Kidney (tissue), 14 donors: ENCODE data around the gene TMEM154. TPM values are rescaled to one million over a fixed set of nuclear protein-coding genes. Genes with fewer than 3 reads are reported as not detected.

Experiments
- DNase-seq, 5 donors: peaks; one replicate each; pipeline ENCODE4 v3.0.0-alpha.2; 2013 to 2020
- FAIRE-seq: peaks from 2 replicates; lab custom pipeline; 2012; peaks lifted over from hg19 to GRCh38; lab: Jason Lieb, UNC
- H3K27ac ChIP-seq, 2 donors: one replicate each; pipeline ENCODE4 v1.7.0; 2013; ENCODE audit warnings: low read depth in 2 of 2, low read length in 2 of 2, inconsistent platforms in 1 of 2
- H3K27me3 ChIP-seq: one replicate; pipeline ENCODE4 v1.7.1; 2013; ENCODE audit warnings: low read length, inconsistent platforms; ENCODE audit not compliant: control insufficient read depth, insufficient read depth
- H3K36me3 ChIP-seq, 3 donors: one replicate each; pipeline versions ENCODE4 v1.7.0 to v1.7.1; 2013; ENCODE audit warnings: low read length in 3 of 3, control low read depth in 1 of 3, inconsistent platforms in 1 of 3; ENCODE audit not compliant: insufficient read depth in 3 of 3, control insufficient read depth in 2 of 3
- H3K4me1 ChIP-seq, 3 donors: one replicate each; pipeline versions ENCODE4 v1.7.0 to v1.7.1; 2013; ENCODE audit warnings: low read length in 3 of 3, inconsistent platforms in 1 of 3, low read depth in 1 of 3; ENCODE audit not compliant: control insufficient read depth in 2 of 3, insufficient read depth in 2 of 3
- H3K4me3 ChIP-seq, 3 donors: one replicate each; pipeline versions ENCODE4 v1.7.0 to v1.8.1; 2013; ENCODE audit warnings: low read length in 3 of 3, control low read depth in 1 of 3, inconsistent platforms in 1 of 3
- H3K9ac ChIP-seq, 3 donors: one replicate each; pipeline versions ENCODE4 v1.7.0 to v1.7.1; 2013; ENCODE audit warnings: low read length in 3 of 3, control low read depth in 1 of 3, inconsistent platforms in 1 of 3
- H3K9me3 ChIP-seq, 3 donors: one replicate each; pipeline versions ENCODE4 v1.7.0 to v1.7.1; 2013; ENCODE audit warnings: low read length in 3 of 3, control low read depth in 1 of 3, inconsistent platforms in 1 of 3; ENCODE audit not compliant: control insufficient read depth in 2 of 3, insufficient read depth in 1 of 3
- intact Hi-C: fragments of 100-400 bp; cut with DNase I; formaldehyde crosslinking; loops from one replicate; pipeline ENCODE4 v1.11.1; 2022
- polyA plus RNA-seq: library from polyadenylated mRNA; stranded (reverse); fragments of 350-450 nt; fragmentation: Illumina TruSeq; extraction: RNeasy Lipid Tissue Mini Kit (QIAGEN cat#74804); gene quantifications from one replicate; pipeline ENCODE4 v1.2.3, GENCODE V29; 2014; ENCODE audit warnings: low read depth, low replicate concordance; ENCODE audit not compliant: insufficient read depth
- total RNA-seq: library from RNA; stranded (reverse); fragmentation: NEBNext Ultra II Directional; extraction: Animal tissue kit (Norgen Biotek cat#: 25700); gene quantifications from one replicate; pipeline ENCODE4 v1.2.1, GENCODE V29; 2021
- TF ChIP-seq, protein P1 (sequence below): IDR thresholded peaks from 3 replicates; pipeline ENCODE4 v1.5.1; 2012; ENCODE audit warnings: mild to moderate bottlenecking, moderate library complexity, borderline replicate concordance; ENCODE audit not compliant: insufficient read depth; ENCODE audit errors: extremely low read depth
- donor health status: control.
- donor health status: control.
- donor health status: control.
- donor health status: control.
- donor health status: control.
- donor health status: DM: yes; HTN: yes; CAD: no.
- donor health status: Normal renal cell carcinoma (clear cell type).

TMEM154 gene
- total and polyA plus RNA-seq, 2 donors from 2014 or later = 0.09 to 11.0 TPM

DNA sequence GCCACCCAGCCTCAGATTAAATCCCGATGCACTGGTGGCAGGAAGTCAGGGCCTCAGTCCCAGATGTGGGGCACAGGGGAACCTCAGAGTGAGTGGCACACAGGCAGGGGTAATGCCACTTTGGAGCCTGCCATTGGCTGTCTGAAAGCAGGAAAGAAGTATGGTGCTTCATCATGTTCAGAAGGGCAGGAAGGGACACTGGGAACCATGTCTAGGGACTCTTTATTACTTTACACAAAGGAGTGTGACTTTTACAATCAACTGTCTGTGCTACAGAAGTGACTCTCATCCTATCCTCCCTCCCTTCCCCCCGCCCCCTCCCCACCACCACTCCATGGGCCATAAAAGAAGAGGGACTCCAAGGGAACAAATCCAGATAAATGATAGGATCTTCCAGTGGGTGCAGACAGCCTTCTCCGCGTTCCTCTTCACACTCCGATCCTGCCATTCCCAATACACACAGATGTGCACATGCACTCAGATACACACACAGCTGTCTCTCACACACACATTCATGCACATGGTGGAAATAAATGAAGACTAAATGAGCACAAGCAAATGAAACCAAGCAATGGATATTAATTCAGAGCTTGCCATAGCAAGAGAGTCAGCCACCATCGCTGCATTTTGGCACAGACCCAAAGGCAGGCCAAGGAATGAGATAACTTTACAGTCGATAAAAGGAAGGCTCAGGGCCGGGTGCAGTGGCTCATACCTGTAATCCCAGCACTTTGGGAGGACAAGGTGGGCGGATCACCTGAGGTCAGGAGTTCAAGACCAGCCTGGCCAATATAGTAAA is 2.5 kb upstream of the TMEM154 start:
- DNase-seq (no peak), FAIRE-seq (no peak)
- Histone ChIP-seq H3K36me3 (no peaks in the 10 kb centered on the region), H3K27ac (no peak overlapping the region), H3K4me1 (peaks cover 0 to 2% (median 0%) of the 10 kb centered on the region in 3 donors), H3K9ac (no peak overlapping the region), H3K9me3 (no peaks in the 10 kb centered on the region), H3K27me3 (peaks cover 10% of the 10 kb centered on the region), H3K4me3 (no peak overlapping the region)
- TF ChIP-seq, protein P1, sequence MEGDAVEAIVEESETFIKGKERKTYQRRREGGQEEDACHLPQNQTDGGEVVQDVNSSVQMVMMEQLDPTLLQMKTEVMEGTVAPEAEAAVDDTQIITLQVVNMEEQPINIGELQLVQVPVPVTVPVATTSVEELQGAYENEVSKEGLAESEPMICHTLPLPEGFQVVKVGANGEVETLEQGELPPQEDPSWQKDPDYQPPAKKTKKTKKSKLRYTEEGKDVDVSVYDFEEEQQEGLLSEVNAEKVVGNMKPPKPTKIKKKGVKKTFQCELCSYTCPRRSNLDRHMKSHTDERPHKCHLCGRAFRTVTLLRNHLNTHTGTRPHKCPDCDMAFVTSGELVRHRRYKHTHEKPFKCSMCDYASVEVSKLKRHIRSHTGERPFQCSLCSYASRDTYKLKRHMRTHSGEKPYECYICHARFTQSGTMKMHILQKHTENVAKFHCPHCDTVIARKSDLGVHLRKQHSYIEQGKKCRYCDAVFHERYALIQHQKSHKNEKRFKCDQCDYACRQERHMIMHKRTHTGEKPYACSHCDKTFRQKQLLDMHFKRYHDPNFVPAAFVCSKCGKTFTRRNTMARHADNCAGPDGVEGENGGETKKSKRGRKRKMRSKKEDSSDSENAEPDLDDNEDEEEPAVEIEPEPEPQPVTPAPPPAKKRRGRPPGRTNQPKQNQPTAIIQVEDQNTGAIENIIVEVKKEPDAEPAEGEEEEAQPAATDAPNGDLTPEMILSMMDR = no peak
- intact Hi-C loops = no loop called here

DNA sequence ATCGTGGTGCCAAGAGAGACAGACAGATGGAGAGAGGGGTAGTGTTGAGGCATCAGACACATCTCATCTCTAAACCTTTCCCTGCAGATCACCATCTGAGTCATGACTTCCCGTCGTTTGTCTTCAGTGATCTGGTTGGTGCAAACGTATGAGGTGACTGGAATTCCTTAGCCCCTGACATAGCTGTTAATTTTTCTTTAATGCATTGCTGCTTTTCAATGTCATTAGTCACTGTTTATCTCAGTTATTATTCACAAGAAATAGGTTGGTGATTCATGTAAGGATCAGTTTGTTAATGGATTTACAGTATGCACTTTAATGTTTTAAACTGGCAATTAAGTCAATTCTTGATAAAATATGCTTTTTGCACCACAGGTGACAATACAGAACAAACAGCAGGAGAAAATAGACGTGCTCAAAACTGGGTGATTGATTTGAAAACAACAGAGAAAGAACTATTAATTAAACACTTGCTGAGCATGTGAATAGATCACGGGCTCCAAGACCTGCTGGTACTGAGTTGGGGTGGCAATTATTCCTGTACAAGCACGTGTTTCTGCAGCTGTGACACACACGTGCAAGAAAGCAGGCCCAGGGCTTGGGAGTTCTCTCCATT is 1.3 kb upstream of the TMEM154 start:
- Histone ChIP-seq H3K9me3 (no peaks in the 10 kb centered on the region), H3K27me3 (peaks cover 10% of the 10 kb centered on the region), H3K9ac (no peak overlapping the region), H3K4me3 (no peak overlapping the region), H3K36me3 (no peaks in the 10 kb centered on the region), H3K4me1 (peaks cover 0 to 2% (median 0%) of the 10 kb centered on the region in 3 donors), H3K27ac (no peak overlapping the region)
- FAIRE-seq (no peak), DNase-seq (no peak)
- TF ChIP-seq, protein P1 = no peak
- intact Hi-C loops = no loop called here

DNA sequence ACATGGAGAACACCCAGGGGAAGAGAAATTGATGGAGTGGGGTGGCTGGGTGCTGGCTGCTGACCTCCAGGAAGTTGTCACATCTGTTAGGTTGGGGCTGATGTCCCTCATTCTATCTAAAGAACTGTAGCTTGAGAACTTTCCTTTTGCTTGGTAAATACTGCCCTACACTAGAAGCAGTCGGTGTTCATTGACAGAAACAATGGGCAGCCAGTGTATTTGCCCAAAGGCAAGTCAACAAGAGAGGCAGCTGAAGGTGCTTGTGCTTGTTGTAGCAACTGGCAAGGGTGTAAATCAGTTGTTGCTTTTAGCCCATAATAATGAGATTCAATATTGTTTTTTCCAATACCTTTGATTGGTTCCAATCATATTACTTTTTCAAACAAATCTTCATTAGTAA is 956 bp downstream of the TMEM154 start:
- H3K9me3 ChIP-seq = no peaks in the 10 kb centered on the region
- peaks cover 10% of the 10 kb centered on the region for H3K27me3 ChIP-seq
- H3K36me3 ChIP-seq = no peaks in the 10 kb centered on the region
- H3K4me3 ChIP-seq = no peak overlapping the region
- intact Hi-C loops = no loop called here
- FAIRE-seq (no peak), DNase-seq (no peak)
- TF ChIP-seq, protein P1 = no peak
- no peak overlapping the region for H3K9ac ChIP-seq
- peaks cover 0 to 2% (median 0%) of the 10 kb centered on the region in 3 donors for H3K4me1 ChIP-seq
- no peak overlapping the region for H3K27ac ChIP-seq
